Activated CD4-positive, alpha-beta T cell treated with anti-CD3 and anti-CD28 coated beads for 36 hours (primary cell): ENCODE data around the gene CANT1. TPM values are rescaled to one million over a fixed set of nuclear protein-coding genes. Genes with fewer than 3 reads are reported as not detected.

Experiments
- ATAC-seq: fragments of 200-7000 bp; cut with Tn5 transposase; one replicate; pipeline ENCODE4 v1.10.0; 2021; ENCODE audit warnings: mild to moderate bottlenecking, moderate library complexity
- CTCF ChIA-PET: fragments of 350-600 bp; sonication (Branson Sonifier 250); formaldehyde crosslinking; loops from one replicate; lab custom pipeline; 2021; ENCODE audit warnings: antibody characterized with exemption; lab: Charles Lee
- POLR2A ChIA-PET: fragments of 350-600 bp; sonication (Branson Sonifier 250); formaldehyde crosslinking; loops from one replicate; lab custom pipeline; 2021; ENCODE audit warnings: antibody characterized with exemption, inconsistent platforms; lab: Charles Lee
- DNase-seq: peaks from one replicate; pipeline ENCODE4 v3.0.0-alpha.2; 2020
- H3K27ac Mint-ChIP-seq: one replicate; pipeline ENCODE4 v1.8.0; 2021; ENCODE audit warnings: mixed read lengths
- H3K27me3 Mint-ChIP-seq: one replicate; pipeline ENCODE4 v1.8.0; 2021; ENCODE audit warnings: mixed read lengths
- H3K36me3 Mint-ChIP-seq: one replicate; pipeline ENCODE4 v1.8.0; 2021; ENCODE audit warnings: low read depth, mixed read lengths
- H3K4me1 Mint-ChIP-seq: one replicate; pipeline ENCODE4 v1.8.0; 2021; ENCODE audit warnings: mixed read lengths
- H3K4me3 Mint-ChIP-seq: one replicate; pipeline ENCODE4 v1.8.0; 2021; ENCODE audit warnings: mild to moderate bottlenecking, moderate library complexity, mixed read lengths
- H3K9me3 Mint-ChIP-seq: one replicate; pipeline ENCODE4 v1.8.0; 2021; ENCODE audit warnings: low read depth, mixed read lengths
- intact Hi-C, 2 experiments: fragments of 100-400 bp; cut with DNase I in 1 of 2; cut with micrococcal nuclease in 1 of 2; formaldehyde crosslinking; loops; one replicate each; pipeline versions ENCODE4 v1.14.2 to v1.15.1; 2022 to 2024; cut with DNase I, micrococcal nuclease
- total RNA-seq, 2 experiments: library from RNA; stranded (reverse); gene quantifications; one replicate each; pipeline ENCODE4 v1.2.3, GENCODE V29; 2021

CANT1 gene
- total RNA-seq, 2 experiments from 2014 or later: 44.0 to 52.9 TPM

DNA sequence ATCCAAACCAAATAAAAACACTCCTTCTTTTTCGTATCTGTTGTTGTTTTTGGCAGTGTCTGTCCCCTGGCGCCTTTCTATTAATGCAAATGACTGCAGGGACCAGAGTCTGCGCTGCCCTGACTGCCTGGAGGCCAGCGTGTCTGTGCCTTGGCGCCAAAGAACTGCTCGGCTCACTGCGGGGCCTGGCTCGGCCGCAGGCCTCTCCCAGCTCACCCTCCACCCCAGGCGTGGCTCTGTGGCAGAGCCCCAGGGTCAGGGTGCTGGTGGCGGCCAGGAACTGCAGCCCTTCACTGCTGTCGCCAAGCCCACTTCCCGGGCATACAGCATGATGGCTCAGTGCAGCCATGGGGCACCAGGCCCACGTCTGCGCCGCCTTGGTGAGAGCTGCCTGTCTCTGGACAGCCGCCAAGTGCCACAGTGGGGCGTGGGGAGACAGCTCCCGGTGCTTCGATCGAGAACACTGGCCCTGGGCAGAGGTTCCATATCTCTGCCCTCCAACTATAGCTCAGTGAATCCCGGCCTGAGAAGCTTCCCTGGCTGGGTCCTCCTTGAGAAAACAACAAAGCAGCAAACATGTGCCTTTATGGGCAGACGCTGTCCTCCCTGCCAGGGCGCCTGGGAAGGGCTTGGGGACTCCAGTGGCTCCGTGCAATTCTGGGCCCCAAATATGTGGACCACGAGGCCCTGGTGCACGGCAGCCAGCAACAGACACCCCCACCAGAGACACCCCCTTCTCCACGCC, 11.1 kb downstream of the CANT1 start:
- POLR2A ChIA-PET: no interaction called here
- intact Hi-C loops: loop anchor here in 1 of 2 experiments (10.0 kb wide), 1 partner anchor 64 kb away; no protein-coding TSS in a partner anchor
- peaks cover 6% of the 10 kb centered on the region for H3K4me1 Mint-ChIP-seq
- no peaks in the 10 kb centered on the region for H3K27me3 Mint-ChIP-seq
- H3K27ac Mint-ChIP-seq: no peak overlapping the region
- H3K9me3 Mint-ChIP-seq: no peaks in the 10 kb centered on the region
- ATAC-seq: no peak
- CTCF ChIA-PET: interaction anchor here (0.6 to 1.1 kb wide), 2 partner anchors 16 to 517 kb away, joined by 3 read pairs; no protein-coding TSS in a partner anchor
- peaks cover 13% of the 10 kb centered on the region for H3K36me3 Mint-ChIP-seq
- DNase-seq: no peak
- H3K4me3 Mint-ChIP-seq: no peak overlapping the region

DNA sequence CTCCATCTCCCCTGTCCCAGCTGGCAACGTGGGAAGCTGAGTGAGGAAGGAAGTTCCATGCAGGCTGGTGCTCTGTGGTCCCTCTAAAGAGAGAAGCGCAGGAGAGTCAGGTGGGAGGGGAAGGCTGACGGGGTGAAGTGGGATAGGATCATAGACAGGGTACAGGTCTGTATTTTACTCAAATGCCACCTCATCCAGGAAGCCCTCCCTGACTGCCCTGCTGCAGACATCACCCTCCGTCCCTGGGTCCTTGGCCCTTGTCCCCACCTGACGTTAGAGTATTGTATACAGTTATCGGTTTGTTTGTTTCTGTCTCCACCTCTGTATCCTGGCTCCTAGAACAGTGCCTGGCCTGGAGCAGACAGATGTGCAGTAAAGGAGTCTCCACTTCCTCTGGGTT, 11.7 kb downstream of the CANT1 start:
- CTCF ChIA-PET: interaction anchor here (1.1 kb wide), 1 partner anchor 16 kb away, joined by 3 read pairs; no protein-coding TSS in a partner anchor
- no peak for DNase-seq
- Mint-ChIP-seq H3K27me3 (no peaks in the 10 kb centered on the region), H3K9me3 (no peaks in the 10 kb centered on the region), H3K36me3 (peaks cover 18% of the 10 kb centered on the region), H3K27ac (no peak overlapping the region), H3K4me3 (no peak overlapping the region), H3K4me1 (peaks cover 9% of the 10 kb centered on the region)
- no peak for ATAC-seq
- intact Hi-C loops: loop anchor here in 1 of 2 experiments (10.0 kb wide), 1 partner anchor 63 kb away; no protein-coding TSS in a partner anchor
- POLR2A ChIA-PET: no interaction called here

DNA sequence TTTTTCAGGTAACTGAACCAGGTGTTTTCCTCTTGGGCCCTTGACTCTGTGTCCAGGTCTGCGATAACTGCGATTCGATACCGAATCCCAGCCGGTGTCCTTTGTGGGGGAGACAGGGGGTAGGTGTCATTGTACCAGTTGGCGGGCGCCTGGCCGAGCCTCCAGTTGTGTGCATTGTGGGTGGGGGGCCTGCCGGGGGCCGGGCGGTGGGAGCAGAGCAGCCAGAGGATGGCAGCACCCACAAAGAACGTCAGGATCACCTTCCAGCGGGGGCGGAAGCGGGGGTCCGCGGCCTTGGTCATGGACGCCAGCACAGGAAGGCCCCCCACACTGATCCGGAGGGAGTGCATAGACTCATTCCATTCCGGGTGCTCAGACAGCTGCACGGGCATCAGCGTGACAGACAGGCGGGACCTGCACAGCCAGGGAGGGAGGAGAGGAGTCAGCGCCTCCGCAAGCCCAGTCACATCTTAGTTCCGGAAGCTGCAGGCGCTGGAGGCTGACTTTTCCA, 12.3 kb downstream of the CANT1 start:
- CTCF ChIA-PET: interaction anchor here (0.7 kb wide), 1 partner anchor 67 kb away, joined by 3 read pairs; no protein-coding TSS in a partner anchor
- Mint-ChIP-seq H3K27me3 (no peaks in the 10 kb centered on the region), H3K36me3 (peaks cover 23% of the 10 kb centered on the region), H3K4me3 (no peak overlapping the region), H3K27ac (no peak overlapping the region), H3K4me1 (peaks cover 6% of the 10 kb centered on the region), H3K9me3 (no peaks in the 10 kb centered on the region)
- no peak for DNase-seq
- ATAC-seq: no peak
- intact Hi-C loops: loop anchor here in 1 of 2 experiments (10.0 kb wide), 1 partner anchor 62 kb away; no protein-coding TSS in a partner anchor
- POLR2A ChIA-PET: no interaction called here

DNA sequence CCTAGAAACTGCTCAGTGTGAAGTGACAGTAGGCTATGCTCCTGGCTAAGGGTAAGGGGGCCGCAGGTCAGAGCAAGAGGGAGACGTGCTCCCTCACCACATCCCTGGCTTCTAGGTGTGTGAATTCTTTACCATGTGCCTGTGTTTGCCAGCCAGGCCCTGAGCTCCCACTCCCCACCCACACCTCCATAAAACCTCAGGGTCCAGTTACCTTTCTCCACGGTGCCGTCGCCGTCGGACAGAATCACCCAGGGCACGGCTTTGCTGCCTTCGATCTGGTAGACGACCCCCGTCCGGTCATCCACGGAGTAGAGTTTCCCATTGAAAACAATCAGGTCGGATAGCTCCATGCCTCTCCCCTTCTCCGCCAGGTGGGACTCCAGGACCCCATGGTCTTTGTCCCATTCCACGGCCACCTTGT, 12.8 kb downstream of the CANT1 start:
- intact Hi-C loops: loop anchor here in 1 of 2 experiments (10.0 kb wide), 1 partner anchor 62 kb away; no protein-coding TSS in a partner anchor
- DNase-seq (no peak), ATAC-seq (no peak)
- POLR2A ChIA-PET: no interaction called here
- no peaks in the 10 kb centered on the region for H3K27me3 Mint-ChIP-seq
- no peaks in the 10 kb centered on the region for H3K9me3 Mint-ChIP-seq
- peaks cover 6% of the 10 kb centered on the region for H3K4me1 Mint-ChIP-seq
- H3K27ac Mint-ChIP-seq: no peak overlapping the region
- H3K4me3 Mint-ChIP-seq: no peak overlapping the region
- CTCF ChIA-PET: interaction anchor here (0.7 kb wide), 1 partner anchor 67 kb away, joined by 3 read pairs; no protein-coding TSS in a partner anchor
- peaks cover 25% of the 10 kb centered on the region for H3K36me3 Mint-ChIP-seq

DNA sequence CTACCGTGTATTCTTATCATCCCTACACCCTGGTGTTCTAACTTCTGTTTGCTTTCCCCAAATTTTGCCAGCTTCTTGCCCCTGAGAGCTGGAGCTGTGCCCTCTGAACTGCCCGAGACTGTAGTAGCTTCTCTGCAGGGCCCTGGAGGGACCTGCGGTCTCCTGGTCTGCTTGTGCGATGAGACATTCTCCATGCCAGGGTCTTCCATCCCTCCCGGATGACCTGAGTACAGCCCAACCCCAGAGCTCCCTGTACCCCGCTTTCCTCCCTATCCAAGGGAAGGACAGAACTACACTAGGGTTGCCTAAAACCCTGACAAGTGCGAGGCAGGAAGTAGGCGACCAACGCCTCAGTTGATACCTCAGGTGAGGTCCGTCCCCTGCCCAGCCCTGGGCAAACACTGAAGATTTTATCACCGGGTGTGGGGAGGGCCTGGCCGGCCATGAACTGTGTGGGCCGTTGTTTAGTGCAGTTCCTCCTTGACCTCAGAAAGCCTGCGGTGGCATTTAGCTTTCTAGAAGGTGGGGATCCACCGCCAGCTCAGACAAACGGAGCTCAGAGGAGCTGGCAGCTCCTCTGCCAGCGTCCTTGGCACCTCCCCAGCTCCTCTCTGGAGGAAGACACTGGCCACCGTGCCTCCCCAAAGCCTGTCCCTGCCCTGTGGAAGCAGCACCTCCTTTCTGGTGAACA, 13.7 kb downstream of the CANT1 start:
- H3K4me1 Mint-ChIP-seq: peaks cover 6% of the 10 kb centered on the region
- ChIA-PET POLR2A (no interaction called here), CTCF (interaction anchor here (0.5 to 1.7 kb wide), 4 partner anchors 12 to 86 kb away, joined by 3 to 4 read pairs (median 4); no protein-coding TSS in a partner anchor)
- H3K27me3 Mint-ChIP-seq: no peaks in the 10 kb centered on the region
- no peak overlapping the region for H3K27ac Mint-ChIP-seq
- ATAC-seq (no peak), DNase-seq (no peak)
- H3K4me3 Mint-ChIP-seq: no peak overlapping the region
- H3K9me3 Mint-ChIP-seq: no peaks in the 10 kb centered on the region
- H3K36me3 Mint-ChIP-seq: peaks cover 34% of the 10 kb centered on the region
- intact Hi-C loops: loop anchor here in 1 of 2 experiments (10.0 kb wide), 1 partner anchor 61 kb away; no protein-coding TSS in a partner anchor

DNA sequence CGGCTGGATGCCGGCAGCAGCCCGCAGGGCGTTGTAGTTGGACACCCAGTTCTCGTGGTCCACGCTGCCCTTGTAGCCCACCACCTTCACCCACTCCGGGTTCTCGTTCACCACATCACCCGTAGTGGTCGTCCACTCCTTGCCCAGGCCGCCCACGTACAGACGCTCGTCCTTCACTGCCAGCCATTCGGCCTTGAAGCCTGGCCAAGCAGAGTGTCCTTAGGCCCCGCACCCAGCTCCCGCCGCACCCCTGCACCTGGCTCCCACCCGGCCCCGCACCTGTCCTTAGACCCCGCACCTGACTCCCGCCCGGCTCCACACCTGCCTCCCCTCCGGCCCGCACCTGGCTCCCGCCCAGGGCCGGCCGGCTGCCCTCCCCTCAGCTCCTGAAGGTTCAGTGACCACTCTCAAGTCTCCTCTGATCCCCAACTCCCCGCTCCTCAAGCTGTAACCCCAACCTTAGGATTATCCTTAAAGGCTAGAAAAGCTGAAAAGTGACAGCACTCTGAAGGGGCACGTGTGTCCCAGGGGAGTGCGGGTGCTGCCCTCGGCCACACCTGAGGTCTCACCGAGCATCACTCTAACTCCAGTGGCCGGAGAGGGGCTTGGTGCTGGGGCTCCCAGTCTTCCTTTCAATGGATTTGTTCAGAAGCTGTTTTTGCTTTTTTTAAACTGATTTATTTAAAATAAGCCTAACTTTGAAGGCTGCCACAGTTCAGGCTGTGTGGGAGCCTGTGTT, 14.4 kb downstream of the CANT1 start:
- Mint-ChIP-seq H3K36me3 (peaks cover 39% of the 10 kb centered on the region), H3K27me3 (no peaks in the 10 kb centered on the region), H3K27ac (no peak overlapping the region), H3K4me3 (no peak overlapping the region), H3K4me1 (peaks cover 6% of the 10 kb centered on the region), H3K9me3 (no peaks in the 10 kb centered on the region)
- ChIA-PET POLR2A (no interaction called here), CTCF (interaction anchor here (0.5 to 1.7 kb wide), 5 partner anchors 11 to 87 kb away, joined by 3 to 4 read pairs (median 3); no protein-coding TSS in a partner anchor)
- intact Hi-C loops: loop anchor here in 1 of 2 experiments (10.0 kb wide), 1 partner anchor 60 kb away; no protein-coding TSS in a partner anchor
- no peak for ATAC-seq
- DNase-seq: no peak

DNA sequence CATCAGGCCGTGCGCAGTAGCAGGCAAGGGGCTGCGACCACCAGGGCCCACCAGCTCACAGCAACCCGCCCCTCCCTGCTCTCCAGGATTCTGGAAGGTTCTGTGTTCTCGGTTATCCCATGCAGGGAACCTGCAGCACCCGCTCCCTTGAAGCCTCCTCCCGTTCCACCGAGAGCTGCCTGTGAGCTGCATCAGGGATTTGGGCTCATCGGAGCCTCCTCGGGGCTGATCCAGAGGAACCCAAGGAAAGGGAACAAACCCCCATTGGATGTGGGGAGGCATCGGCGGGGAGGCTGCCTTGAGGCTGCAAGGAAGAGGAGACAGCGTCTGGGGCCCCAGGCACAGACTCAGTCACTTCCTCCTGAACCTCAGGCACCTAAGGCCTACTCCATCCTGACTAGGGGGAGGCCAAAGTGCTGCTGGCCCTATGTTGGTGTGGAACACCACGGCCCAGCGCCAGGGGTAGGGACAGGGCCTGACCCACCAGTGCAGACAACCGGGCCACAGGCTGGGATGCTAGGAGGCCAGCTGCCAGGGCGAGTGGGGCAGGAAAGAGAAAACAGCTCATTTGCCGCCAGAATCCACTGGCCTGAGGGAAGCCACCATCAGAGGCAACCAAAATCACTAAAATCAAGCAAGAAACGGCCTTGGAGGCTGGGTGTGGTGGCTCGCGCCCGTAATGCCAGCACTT, 15.4 kb downstream of the CANT1 start:
- no peak overlapping the region for H3K27ac Mint-ChIP-seq
- peaks cover 6% of the 10 kb centered on the region for H3K4me1 Mint-ChIP-seq
- H3K27me3 Mint-ChIP-seq: no peaks in the 10 kb centered on the region
- ATAC-seq (no peak), DNase-seq (no peak)
- no peaks in the 10 kb centered on the region for H3K9me3 Mint-ChIP-seq
- POLR2A ChIA-PET: no interaction called here
- intact Hi-C loops: loop anchor here in 1 of 2 experiments (10.0 kb wide), 1 partner anchor 59 kb away; no protein-coding TSS in a partner anchor
- CTCF ChIA-PET: interaction anchor here (0.6 to 0.7 kb wide), 2 partner anchors 128 to 290 kb away, joined by 3 to 4 read pairs; no protein-coding TSS in a partner anchor
- no peak overlapping the region for H3K4me3 Mint-ChIP-seq
- H3K36me3 Mint-ChIP-seq: peaks cover 36% of the 10 kb centered on the region

DNA sequence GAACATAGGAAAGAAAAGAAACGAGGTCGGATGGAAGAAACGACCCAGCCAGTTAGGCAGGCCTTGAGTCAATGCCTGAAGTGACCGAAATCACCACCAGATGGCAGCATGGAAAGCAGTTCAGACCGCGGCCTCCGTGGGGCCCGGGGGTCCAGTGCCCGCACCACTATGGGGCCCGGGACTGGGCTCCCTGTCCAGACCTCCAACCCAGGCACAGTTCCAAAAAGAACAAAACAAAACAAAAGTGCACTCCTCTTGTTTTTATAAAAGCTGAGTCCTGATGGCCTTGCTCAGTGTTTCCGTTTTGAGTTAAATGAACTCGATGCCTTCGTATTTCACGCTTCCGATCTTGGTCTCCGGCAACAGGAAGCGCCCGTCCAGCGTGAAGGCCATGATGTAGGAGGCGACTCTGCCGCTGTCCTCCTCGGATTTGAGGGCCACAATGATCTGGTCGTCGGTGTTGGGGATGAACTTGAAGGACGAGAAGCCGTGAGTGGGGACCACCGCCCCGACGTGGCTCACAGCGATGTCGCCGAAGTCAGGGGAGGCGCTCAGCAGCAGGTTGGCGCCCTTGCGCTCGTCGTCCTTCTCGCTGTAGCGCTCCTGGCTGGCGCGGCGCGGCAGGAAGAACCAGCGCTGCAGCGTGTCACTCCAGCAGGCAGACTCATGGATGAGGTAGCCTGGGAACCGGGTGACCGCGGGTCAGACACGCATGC, 16.2 kb downstream of the CANT1 start:
- H3K4me1 Mint-ChIP-seq: peaks cover 6% of the 10 kb centered on the region
- H3K27ac Mint-ChIP-seq: no peak overlapping the region
- peak; percentile 77 for DNase-seq
- H3K27me3 Mint-ChIP-seq: no peaks in the 10 kb centered on the region
- H3K4me3 Mint-ChIP-seq: no peak overlapping the region
- H3K9me3 Mint-ChIP-seq: no peaks in the 10 kb centered on the region
- ChIA-PET CTCF (interaction anchor here (0.7 kb wide), 2 partner anchors 58 to 194 kb away, joined by 3 read pairs; no protein-coding TSS in a partner anchor), POLR2A (no interaction called here)
- peak; percentile 78 for ATAC-seq
- intact Hi-C loops: loop anchor here in 1 of 2 experiments (10.0 kb wide), 1 partner anchor 59 kb away; no protein-coding TSS in a partner anchor
- H3K36me3 Mint-ChIP-seq: peaks cover 36% of the 10 kb centered on the region

DNA sequence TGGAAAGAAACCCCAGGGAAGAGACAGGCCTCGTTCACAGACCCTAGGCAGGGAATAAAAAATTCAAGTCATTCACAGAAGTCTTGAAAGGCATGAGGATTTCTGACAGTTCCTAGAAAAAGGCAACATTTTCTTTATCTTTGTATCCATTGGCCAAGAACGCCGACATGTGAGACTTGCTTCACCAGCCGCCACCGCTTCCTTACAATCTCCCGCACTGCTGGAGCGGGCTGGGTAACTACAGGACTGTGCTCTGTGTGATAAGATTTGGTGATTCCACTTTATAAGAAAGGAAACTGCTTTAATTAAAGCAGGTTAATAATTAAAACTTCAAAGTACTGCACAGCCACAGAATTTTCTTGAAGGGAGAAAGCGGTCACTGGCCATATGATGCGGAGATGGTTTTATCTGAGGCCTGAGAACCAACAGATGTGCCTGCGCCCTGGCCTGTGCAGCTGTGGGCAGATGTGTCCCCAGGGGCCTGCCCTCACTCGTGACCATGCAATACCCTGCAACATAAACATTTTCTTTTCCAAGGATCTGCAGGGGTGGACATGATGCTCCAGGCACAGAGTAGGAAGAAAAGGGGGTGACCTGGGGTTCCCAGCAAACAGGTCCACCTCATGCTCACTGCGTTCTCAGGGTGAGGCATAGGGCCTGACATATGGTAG, 16.9 kb downstream of the CANT1 start:
- intact Hi-C loops: loop anchor here in 1 of 2 experiments (10.0 kb wide), 1 partner anchor 58 kb away; no protein-coding TSS in a partner anchor
- Mint-ChIP-seq H3K4me3 (no peak overlapping the region), H3K4me1 (peaks cover 6% of the 10 kb centered on the region), H3K9me3 (no peaks in the 10 kb centered on the region), H3K27me3 (no peaks in the 10 kb centered on the region), H3K27ac (no peak overlapping the region), H3K36me3 (peaks cover 35% of the 10 kb centered on the region)
- ChIA-PET CTCF (interaction anchor here (0.7 kb wide), 2 partner anchors 59 to 193 kb away, joined by 3 read pairs; no protein-coding TSS in a partner anchor), POLR2A (no interaction called here)
- DNase-seq (peak; percentile 0), ATAC-seq (no peak)
